ENCODE results near the gene PXK. TPM values are rescaled to one million over a fixed set of nuclear protein-coding genes. Genes with fewer than 3 reads are reported as not detected.

Gene PXK
- total and polyA plus RNA-seq, 2 donors from 2014 or later = 21.6 to 24.8 TPM

- no peak for FAIRE-seq
- TF ChIP-seq, protein P1, sequence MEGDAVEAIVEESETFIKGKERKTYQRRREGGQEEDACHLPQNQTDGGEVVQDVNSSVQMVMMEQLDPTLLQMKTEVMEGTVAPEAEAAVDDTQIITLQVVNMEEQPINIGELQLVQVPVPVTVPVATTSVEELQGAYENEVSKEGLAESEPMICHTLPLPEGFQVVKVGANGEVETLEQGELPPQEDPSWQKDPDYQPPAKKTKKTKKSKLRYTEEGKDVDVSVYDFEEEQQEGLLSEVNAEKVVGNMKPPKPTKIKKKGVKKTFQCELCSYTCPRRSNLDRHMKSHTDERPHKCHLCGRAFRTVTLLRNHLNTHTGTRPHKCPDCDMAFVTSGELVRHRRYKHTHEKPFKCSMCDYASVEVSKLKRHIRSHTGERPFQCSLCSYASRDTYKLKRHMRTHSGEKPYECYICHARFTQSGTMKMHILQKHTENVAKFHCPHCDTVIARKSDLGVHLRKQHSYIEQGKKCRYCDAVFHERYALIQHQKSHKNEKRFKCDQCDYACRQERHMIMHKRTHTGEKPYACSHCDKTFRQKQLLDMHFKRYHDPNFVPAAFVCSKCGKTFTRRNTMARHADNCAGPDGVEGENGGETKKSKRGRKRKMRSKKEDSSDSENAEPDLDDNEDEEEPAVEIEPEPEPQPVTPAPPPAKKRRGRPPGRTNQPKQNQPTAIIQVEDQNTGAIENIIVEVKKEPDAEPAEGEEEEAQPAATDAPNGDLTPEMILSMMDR (IDR thresholded peaks at IDR 0.05; ENCODE audit: borderline replicate concordance, extremely low read depth, insufficient read depth) = no peak
- intact Hi-C loops (cut with DNase I) = no loop called here
- H3K4me1 ChIP-seq (ENCODE audit: control insufficient read depth in 2 of 3, insufficient read depth in 2 of 3, low read depth in 1 of 3, low read length in 3 of 3) = peaks cover 0 to 3% (median 0%) of the 10 kb centered on the region in 3 donors
- no peaks in the 10 kb centered on the region for H3K27me3 ChIP-seq (ENCODE audit: control insufficient read depth, insufficient read depth, low read length)
- H3K27ac ChIP-seq (ENCODE audit: low read depth in 2 of 2, low read length in 2 of 2) = no peak overlapping the region
- no peak for DNase-seq
- H3K9ac ChIP-seq (ENCODE audit: low read length in 3 of 3) = peak overlapping the region in 1 of 3 donors; percentile 26
- no peaks in the 10 kb centered on the region for H3K36me3 ChIP-seq (ENCODE audit: control insufficient read depth in 2 of 3, insufficient read depth in 3 of 3, low read length in 3 of 3)
- H3K9me3 ChIP-seq (ENCODE audit: control insufficient read depth in 2 of 3, insufficient read depth in 1 of 3, low read length in 3 of 3) = no peaks in the 10 kb centered on the region
- H3K4me3 ChIP-seq (ENCODE audit: low read length in 3 of 3) = no peak overlapping the region
These were observed 23.4 kb downstream of the PXK start for GRCh38 chr3:58356054-58356453.

GRCh38 chr3:58357402-58357801 is 24.7 kb downstream of the PXK start:
- TF ChIP-seq, protein P1 (IDR thresholded peaks at IDR 0.05; ENCODE audit: borderline replicate concordance, extremely low read depth, insufficient read depth) = no peak
- Histone ChIP-seq H3K4me3 (ENCODE audit: low read length in 3 of 3) (no peak overlapping the region), H3K4me1 (ENCODE audit: control insufficient read depth in 2 of 3, insufficient read depth in 2 of 3, low read depth in 1 of 3, low read length in 3 of 3) (peaks cover 0 to 3% (median 0%) of the 10 kb centered on the region in 3 donors), H3K9me3 (ENCODE audit: control insufficient read depth in 2 of 3, insufficient read depth in 1 of 3, low read length in 3 of 3) (no peaks in the 10 kb centered on the region), H3K9ac (ENCODE audit: low read length in 3 of 3) (no peak overlapping the region), H3K27ac (ENCODE audit: low read depth in 2 of 2, low read length in 2 of 2) (no peak overlapping the region), H3K36me3 (ENCODE audit: control insufficient read depth in 2 of 3, insufficient read depth in 3 of 3, low read length in 3 of 3) (no peaks in the 10 kb centered on the region), H3K27me3 (ENCODE audit: control insufficient read depth, insufficient read depth, low read length) (no peaks in the 10 kb centered on the region)
- DNase-seq (no peak), FAIRE-seq (no peak)
- intact Hi-C loops (cut with DNase I) = no loop called here

DNA sequence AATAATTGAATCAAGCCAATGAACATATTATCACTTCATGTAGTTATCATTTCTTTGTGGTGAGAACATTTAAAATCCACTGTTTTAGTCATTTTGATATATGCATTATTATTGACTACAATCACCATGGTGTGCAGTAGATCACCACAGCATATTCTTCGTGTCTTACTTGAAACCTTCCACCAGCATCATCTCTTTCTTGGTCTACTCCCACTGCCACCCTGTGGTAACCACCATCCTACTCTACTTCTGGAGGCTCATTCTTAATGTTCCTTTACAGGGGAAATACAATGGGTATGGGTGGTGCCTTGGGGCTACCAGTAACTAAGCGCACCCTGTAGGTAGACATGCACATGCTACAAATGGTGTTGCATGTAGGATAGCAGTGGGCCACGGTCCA is 25.4 kb downstream of the PXK start:
- Histone ChIP-seq H3K4me3 (ENCODE audit: low read length in 3 of 3) (no peak overlapping the region), H3K36me3 (ENCODE audit: control insufficient read depth in 2 of 3, insufficient read depth in 3 of 3, low read length in 3 of 3) (no peaks in the 10 kb centered on the region), H3K4me1 (ENCODE audit: control insufficient read depth in 2 of 3, insufficient read depth in 2 of 3, low read depth in 1 of 3, low read length in 3 of 3) (peaks cover 0 to 3% (median under 1%) of the 10 kb centered on the region in 3 donors), H3K9ac (ENCODE audit: low read length in 3 of 3) (no peak overlapping the region), H3K9me3 (ENCODE audit: control insufficient read depth in 2 of 3, insufficient read depth in 1 of 3, low read length in 3 of 3) (no peaks in the 10 kb centered on the region), H3K27me3 (ENCODE audit: control insufficient read depth, insufficient read depth, low read length) (no peaks in the 10 kb centered on the region), H3K27ac (ENCODE audit: low read depth in 2 of 2, low read length in 2 of 2) (no peak overlapping the region)
- TF ChIP-seq, protein P1 (IDR thresholded peaks at IDR 0.05; ENCODE audit: borderline replicate concordance, extremely low read depth, insufficient read depth) = no peak
- DNase-seq (no peak), FAIRE-seq (no peak)
- intact Hi-C loops (cut with DNase I) = no loop called here

- Histone ChIP-seq H3K4me3 (ENCODE audit: low read length in 3 of 3) (no peak overlapping the region), H3K27ac (ENCODE audit: low read depth in 2 of 2, low read length in 2 of 2) (no peak overlapping the region), H3K9ac (ENCODE audit: low read length in 3 of 3) (no peak overlapping the region), H3K27me3 (ENCODE audit: control insufficient read depth, insufficient read depth, low read length) (no peaks in the 10 kb centered on the region), H3K4me1 (ENCODE audit: control insufficient read depth in 2 of 3, insufficient read depth in 2 of 3, low read depth in 1 of 3, low read length in 3 of 3) (peaks cover 0 to 5% (median 3%) of the 10 kb centered on the region in 3 donors), H3K9me3 (ENCODE audit: control insufficient read depth in 2 of 3, insufficient read depth in 1 of 3, low read length in 3 of 3) (no peaks in the 10 kb centered on the region), H3K36me3 (ENCODE audit: control insufficient read depth in 2 of 3, insufficient read depth in 3 of 3, low read length in 3 of 3) (no peaks in the 10 kb centered on the region)
- TF ChIP-seq, protein P1 (IDR thresholded peaks at IDR 0.05; ENCODE audit: borderline replicate concordance, extremely low read depth, insufficient read depth) = no peak
- FAIRE-seq = no peak
- intact Hi-C loops (cut with DNase I) = no loop called here
- DNase-seq = no peak
These were observed 26.1 kb downstream of the PXK start for GRCh38 chr3:58358808-58359207.

All from kidney (tissue), 14 donors.